ENCODE measurements around the gene PSENEN.
"Not testable (repeated sequence)": the region's sequence is repeated elsewhere in the genome, so short reads cannot be mapped to it uniquely, and the experiment has no call there.

Gene PSENEN

DNA sequence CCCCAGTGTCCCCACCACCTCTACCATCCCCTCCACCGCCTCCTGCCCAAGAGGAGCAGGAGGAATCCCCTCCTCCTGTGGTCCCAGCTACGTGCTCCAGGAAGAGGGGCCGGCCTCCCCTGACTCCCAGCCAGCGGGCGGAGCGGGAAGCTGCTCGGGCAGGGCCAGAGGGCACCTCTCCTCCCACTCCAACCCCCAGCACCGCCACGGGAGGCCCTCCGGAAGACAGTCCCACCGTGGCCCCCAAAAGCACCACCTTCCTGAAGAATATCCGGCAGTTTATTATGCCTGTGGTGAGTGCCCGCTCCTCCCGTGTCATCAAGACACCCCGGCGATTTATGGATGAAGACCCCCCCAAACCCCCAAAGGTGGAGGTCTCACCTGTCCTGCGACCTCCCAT, 24.8 kb upstream of the PSENEN start:
- no peak overlapping the region for H3K4me3 ChIP-seq (ENCODE audit: low read length)
- peaks cover 20% of the 10 kb centered on the region for H3K4me1 ChIP-seq (ENCODE audit: control insufficient read depth, insufficient read depth, low read length)
- H3K9ac ChIP-seq (ENCODE audit: low read depth, low read length): no peak overlapping the region
- peaks cover 49% of the 10 kb centered on the region for H3K36me3 ChIP-seq (ENCODE audit: insufficient read depth, low read length)
- H3K27me3 ChIP-seq (ENCODE audit: control insufficient read depth, insufficient read depth, low read length): no peaks in the 10 kb centered on the region
- no peaks in the 10 kb centered on the region for H3K9me3 ChIP-seq (replicated peaks; ENCODE audit: low read length)
- no peak overlapping the region for H3K4me2 ChIP-seq (ENCODE audit: low read length)

DNA sequence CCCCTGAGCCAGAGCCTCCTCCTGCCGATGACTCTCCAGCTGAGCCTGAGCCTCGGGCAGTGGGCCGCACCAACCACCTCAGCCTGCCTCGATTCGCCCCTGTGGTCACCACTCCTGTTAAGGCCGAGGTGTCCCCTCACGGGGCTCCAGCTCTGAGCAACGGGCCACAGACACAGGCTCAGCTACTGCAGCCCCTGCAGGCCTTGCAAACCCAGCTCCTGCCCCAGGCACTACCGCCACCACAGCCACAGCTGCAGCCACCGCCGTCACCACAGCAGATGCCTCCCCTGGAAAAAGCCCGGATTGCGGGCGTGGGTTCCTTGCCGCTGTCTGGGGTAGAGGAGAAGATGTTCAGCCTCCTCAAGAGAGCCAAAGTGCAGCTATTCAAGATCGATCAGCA, 24.1 kb upstream of the PSENEN start:
- peaks cover 57% of the 10 kb centered on the region for H3K36me3 ChIP-seq (ENCODE audit: insufficient read depth, low read length)
- H3K27me3 ChIP-seq (ENCODE audit: control insufficient read depth, insufficient read depth, low read length): no peaks in the 10 kb centered on the region
- no peak overlapping the region for H3K4me2 ChIP-seq (ENCODE audit: low read length)
- H3K4me3 ChIP-seq (ENCODE audit: low read length): no peak overlapping the region
- peaks cover 13% of the 10 kb centered on the region for H3K4me1 ChIP-seq (ENCODE audit: control insufficient read depth, insufficient read depth, low read length)
- no peaks in the 10 kb centered on the region for H3K9me3 ChIP-seq (replicated peaks; ENCODE audit: low read length)
- no peak overlapping the region for H3K9ac ChIP-seq (ENCODE audit: low read depth, low read length)

DNA sequence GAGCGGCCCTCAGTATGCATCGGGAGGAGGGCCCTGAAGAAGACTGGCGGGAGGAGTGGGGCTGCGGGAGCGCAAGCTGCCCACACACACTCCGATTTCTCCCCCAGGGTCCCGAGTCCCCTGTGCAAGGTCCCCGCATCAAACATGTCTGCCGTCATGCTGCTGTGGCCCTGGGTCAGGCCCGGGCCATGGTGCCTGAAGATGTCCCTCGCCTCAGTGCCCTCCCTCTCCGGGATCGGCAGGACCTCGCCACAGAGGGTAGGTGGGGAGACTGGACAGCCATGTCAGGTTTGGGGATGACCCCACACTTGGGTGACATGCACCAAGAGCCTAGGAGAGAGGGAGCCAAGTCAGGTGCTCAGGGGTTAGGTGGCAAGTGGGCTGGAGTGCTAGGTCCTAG, 23.0 kb upstream of the PSENEN start:
- H3K36me3 ChIP-seq (ENCODE audit: insufficient read depth, low read length): peaks cover 63% of the 10 kb centered on the region
- H3K27me3 ChIP-seq (ENCODE audit: control insufficient read depth, insufficient read depth, low read length): no peaks in the 10 kb centered on the region
- no peak overlapping the region for H3K4me3 ChIP-seq (ENCODE audit: low read length)
- H3K4me1 ChIP-seq (ENCODE audit: control insufficient read depth, insufficient read depth, low read length): peaks cover 9% of the 10 kb centered on the region
- H3K9me3 ChIP-seq (replicated peaks; ENCODE audit: low read length): no peaks in the 10 kb centered on the region
- H3K4me2 ChIP-seq (ENCODE audit: low read length): no peak overlapping the region
- H3K9ac ChIP-seq (ENCODE audit: low read depth, low read length): no peak overlapping the region

DNA sequence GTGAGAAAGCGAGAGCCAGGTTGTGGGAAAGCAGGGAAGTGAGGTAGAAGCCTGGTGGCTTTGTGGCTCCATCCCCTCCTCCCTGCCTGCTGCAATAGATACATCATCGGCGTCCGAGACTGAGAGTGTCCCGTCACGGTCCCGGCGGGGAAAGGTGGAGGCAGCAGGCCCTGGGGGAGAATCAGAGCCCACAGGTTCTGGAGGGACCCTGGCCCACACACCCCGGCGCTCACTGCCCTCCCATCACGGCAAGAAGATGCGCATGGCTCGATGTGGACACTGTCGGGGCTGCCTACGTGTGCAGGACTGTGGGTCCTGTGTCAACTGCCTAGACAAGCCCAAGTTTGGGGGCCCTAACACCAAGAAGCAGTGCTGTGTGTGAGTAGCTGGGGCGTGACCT, 22.6 kb upstream of the PSENEN start:
- Histone ChIP-seq H3K9me3 (replicated peaks; ENCODE audit: low read length) (no peaks in the 10 kb centered on the region), H3K9ac (ENCODE audit: low read depth, low read length) (no peak overlapping the region), H3K4me2 (ENCODE audit: low read length) (no peak overlapping the region), H3K4me3 (ENCODE audit: low read length) (no peak overlapping the region), H3K36me3 (ENCODE audit: insufficient read depth, low read length) (peaks cover 68% of the 10 kb centered on the region), H3K27me3 (ENCODE audit: control insufficient read depth, insufficient read depth, low read length) (no peaks in the 10 kb centered on the region), H3K4me1 (ENCODE audit: control insufficient read depth, insufficient read depth, low read length) (peaks cover 9% of the 10 kb centered on the region)

DNA sequence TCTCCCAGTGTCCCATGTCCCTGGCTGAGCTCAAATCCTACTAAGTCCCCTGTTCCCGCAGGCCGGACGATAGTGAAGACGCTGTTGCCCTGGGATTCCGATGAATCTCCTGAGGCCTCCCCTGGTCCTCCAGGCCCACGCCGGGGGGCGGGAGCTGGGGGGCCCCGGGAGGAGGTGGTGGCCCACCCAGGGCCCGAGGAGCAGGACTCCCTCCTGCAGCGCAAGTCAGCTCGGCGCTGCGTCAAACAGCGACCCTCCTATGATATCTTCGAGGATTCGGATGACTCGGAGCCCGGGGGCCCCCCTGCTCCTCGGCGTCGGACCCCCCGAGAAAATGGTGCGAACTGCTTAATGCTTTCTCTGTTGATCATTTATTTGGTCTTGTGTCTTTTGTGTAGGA, 21.8 kb upstream of the PSENEN start:
- H3K9me3 ChIP-seq (replicated peaks; ENCODE audit: low read length): no peaks in the 10 kb centered on the region

DNA sequence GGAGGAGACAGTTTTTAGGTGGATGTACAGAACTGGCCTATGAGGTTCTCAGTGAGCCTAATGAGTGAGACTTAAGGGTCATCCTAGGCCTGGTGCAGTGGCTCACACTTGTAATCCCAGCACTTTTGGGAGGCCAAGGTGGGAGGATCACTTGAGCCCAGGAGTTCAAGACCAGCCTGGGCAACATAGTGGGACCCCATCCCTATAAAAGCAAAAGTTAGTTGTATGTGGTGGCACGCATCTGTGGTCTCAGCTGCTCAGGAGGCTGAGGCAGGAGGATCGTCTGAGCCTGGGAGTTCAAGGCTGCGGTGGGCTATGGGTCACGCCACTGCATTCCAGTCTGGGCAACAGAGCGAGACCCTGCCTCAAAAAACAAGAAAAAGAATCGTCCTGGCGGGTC, 21.3 kb upstream of the PSENEN start:
- not testable (repeated sequence) for H3K9ac ChIP-seq (ENCODE audit: low read depth, low read length); H3K9me3 ChIP-seq (replicated peaks; ENCODE audit: low read length)

More for the DNA sequence above, 21.8 kb upstream of the PSENEN start:
- Histone ChIP-seq H3K4me2 (ENCODE audit: low read length) (no peak overlapping the region), H3K9ac (ENCODE audit: low read depth, low read length) (no peak overlapping the region), H3K36me3 (ENCODE audit: insufficient read depth, low read length) (peaks cover 75% of the 10 kb centered on the region), H3K4me3 (ENCODE audit: low read length) (no peak overlapping the region), H3K4me1 (ENCODE audit: control insufficient read depth, insufficient read depth, low read length) (peaks cover 9% of the 10 kb centered on the region), H3K27me3 (ENCODE audit: control insufficient read depth, insufficient read depth, low read length) (no peaks in the 10 kb centered on the region)

DNA sequence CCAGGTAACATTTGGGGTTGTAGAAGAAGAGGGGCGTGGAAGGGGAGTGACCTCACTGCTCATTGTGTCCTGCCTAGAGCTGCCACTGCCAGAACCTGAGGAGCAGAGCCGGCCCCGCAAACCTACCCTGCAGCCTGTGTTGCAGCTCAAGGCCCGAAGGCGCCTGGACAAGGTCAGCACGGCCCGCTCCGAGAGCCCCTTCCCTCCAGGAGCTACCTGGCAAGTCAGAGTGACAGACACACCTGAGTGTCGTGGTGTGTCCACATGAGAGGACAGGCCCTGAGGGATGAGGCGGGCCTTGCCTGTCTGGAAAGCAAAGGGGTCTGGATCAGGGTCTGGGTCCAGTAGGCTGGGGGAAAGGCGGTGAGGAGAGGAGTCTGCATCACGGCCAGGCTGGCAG, 20.9 kb upstream of the PSENEN start:
- H3K4me1 ChIP-seq (ENCODE audit: control insufficient read depth, insufficient read depth, low read length): peaks cover under 1% of the 10 kb centered on the region
- H3K9me3 ChIP-seq (replicated peaks; ENCODE audit: low read length): no peaks in the 10 kb centered on the region
- peaks cover 84% of the 10 kb centered on the region for H3K36me3 ChIP-seq (ENCODE audit: insufficient read depth, low read length)
- no peak overlapping the region for H3K9ac ChIP-seq (ENCODE audit: low read depth, low read length)
- no peak overlapping the region for H3K4me3 ChIP-seq (ENCODE audit: low read length)
- no peaks in the 10 kb centered on the region for H3K27me3 ChIP-seq (ENCODE audit: control insufficient read depth, insufficient read depth, low read length)
- no peak overlapping the region for H3K4me2 ChIP-seq (ENCODE audit: low read length)

More for the DNA sequence above, 21.3 kb upstream of the PSENEN start:
- H3K4me1 ChIP-seq (ENCODE audit: control insufficient read depth, insufficient read depth, low read length); H3K27me3 ChIP-seq (ENCODE audit: control insufficient read depth, insufficient read depth, low read length); H3K4me3 ChIP-seq (ENCODE audit: low read length); H3K4me2 ChIP-seq (ENCODE audit: low read length): not testable (repeated sequence)
- peaks cover 80% of the 10 kb centered on the region for H3K36me3 ChIP-seq (ENCODE audit: insufficient read depth, low read length)

DNA sequence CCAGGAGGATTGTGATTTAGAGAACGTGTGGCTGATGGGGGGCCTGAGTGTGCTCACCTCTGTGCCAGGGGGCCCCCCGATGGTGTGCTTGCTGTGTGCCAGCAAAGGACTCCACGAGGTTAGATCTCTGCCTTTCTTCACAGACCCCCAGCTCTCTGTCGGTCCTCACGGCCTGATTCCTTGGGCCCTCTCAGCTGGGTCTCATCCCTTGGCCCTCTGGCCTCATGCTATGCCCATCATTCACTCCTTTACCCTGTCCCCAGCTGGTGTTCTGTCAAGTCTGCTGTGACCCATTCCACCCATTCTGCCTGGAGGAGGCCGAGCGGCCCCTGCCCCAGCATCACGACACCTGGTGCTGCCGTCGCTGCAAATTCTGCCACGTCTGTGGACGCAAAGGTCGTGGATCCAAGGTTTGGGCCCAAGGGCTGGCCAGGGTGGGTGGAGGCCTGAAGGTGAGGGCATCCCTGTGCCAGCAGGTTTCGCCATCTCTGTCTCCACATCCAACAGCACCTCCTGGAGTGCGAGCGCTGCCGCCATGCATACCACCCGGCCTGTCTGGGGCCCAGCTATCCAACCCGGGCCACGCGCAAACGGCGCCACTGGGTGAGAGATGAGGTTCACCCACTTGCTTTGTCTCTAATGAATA, 20.1 kb upstream of the PSENEN start:
- no peak overlapping the region for H3K4me3 ChIP-seq (ENCODE audit: low read length)
- H3K4me1 ChIP-seq (ENCODE audit: control insufficient read depth, insufficient read depth, low read length): no peaks in the 10 kb centered on the region
- no peaks in the 10 kb centered on the region for H3K27me3 ChIP-seq (ENCODE audit: control insufficient read depth, insufficient read depth, low read length)
- peaks cover 86% of the 10 kb centered on the region for H3K36me3 ChIP-seq (ENCODE audit: insufficient read depth, low read length)
- H3K4me2 ChIP-seq (ENCODE audit: low read length): no peak overlapping the region
- no peak overlapping the region for H3K9ac ChIP-seq (ENCODE audit: low read depth, low read length)
- H3K9me3 ChIP-seq (replicated peaks; ENCODE audit: low read length): no peaks in the 10 kb centered on the region

DNA sequence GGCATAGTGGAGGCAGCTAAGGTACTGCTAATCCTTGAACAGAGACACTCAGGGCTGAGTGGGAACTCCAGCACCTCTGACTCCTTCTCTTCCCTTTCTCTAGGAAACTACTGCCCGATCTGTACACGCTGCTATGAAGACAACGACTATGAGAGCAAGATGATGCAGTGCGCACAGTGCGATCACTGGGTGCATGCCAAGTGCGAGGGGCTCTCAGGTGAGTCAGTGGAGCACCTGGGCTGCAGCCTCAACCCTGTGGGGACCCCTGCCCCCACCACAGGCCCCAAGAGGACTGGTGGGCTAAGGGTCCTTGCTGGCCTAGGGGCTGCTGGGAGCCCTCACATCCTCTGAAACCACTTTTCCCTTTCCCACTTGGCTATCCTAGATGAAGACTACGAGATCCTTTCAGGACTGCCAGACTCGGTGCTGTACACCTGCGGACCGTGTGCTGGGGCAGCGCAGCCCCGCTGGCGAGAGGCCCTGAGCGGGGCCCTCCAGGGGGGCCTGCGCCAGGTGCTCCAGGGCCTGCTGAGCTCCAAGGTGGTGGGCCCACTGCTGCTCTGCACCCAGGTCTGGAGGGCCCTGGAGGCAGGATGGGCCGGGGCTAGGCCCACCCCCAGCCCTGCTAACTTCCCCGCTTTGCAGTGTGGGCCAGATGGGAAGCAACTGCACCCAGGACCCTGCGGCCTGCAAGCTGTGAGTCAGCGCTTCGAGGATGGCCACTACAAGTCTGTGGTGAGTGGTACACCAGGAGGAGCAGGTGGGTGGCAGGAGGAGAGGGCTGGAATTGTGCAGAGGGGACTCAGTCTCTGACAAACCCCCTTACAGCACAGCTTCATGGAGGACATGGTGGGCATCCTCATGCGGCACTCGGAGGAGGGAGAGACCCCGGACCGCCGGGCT, 18.1 kb upstream of the PSENEN start:
- H3K4me1 ChIP-seq (ENCODE audit: control insufficient read depth, insufficient read depth, low read length): no peaks in the 10 kb centered on the region
- no peak overlapping the region for H3K9ac ChIP-seq (ENCODE audit: low read depth, low read length)
- H3K36me3 ChIP-seq (ENCODE audit: insufficient read depth, low read length): peaks cover 91% of the 10 kb centered on the region
- no peak overlapping the region for H3K4me2 ChIP-seq (ENCODE audit: low read length)
- no peaks in the 10 kb centered on the region for H3K9me3 ChIP-seq (replicated peaks; ENCODE audit: low read length)
- no peaks in the 10 kb centered on the region for H3K27me3 ChIP-seq (ENCODE audit: control insufficient read depth, insufficient read depth, low read length)
- H3K4me3 ChIP-seq (ENCODE audit: low read length): no peak overlapping the region

DNA sequence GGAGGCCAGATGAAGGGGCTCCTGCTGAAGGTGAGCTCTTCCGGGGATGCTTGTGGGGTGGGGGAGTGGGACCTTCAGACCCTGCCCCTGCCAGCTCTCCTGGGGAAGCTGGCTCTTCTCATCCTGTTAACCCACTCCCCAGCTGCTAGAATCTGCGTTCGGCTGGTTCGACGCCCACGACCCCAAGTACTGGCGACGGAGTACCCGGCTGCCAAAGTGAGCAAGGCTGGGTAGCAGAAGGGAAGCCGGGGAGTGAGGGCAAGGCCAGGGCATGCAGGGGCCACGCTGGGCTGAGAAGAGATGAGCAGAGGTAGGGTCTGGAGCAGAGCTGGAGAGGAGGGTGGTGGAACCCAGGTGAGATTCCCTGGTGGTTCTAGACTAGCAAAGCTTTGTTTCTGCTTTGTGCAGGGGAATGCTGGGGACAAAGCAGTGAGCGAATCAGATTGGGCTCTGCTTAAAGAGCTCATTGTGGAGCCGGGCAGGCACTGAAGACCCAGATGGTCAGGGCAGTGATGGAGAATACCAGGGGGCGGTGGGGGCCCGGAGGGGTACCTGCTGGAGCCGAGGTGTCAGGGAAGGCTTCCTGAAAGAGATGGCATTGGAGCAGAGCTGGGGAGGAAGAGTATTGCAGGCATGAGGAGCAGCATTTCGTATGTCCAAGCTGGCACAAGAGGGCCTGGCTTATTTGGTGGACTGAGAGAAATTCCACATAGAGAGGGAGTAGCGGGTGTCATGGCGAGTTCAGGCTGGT, 17.3 kb upstream of the PSENEN start:
- no peaks in the 10 kb centered on the region for H3K9me3 ChIP-seq (replicated peaks; ENCODE audit: low read length)
- H3K4me1 ChIP-seq (ENCODE audit: control insufficient read depth, insufficient read depth, low read length): no peaks in the 10 kb centered on the region
- H3K4me3 ChIP-seq (ENCODE audit: low read length): no peak overlapping the region
- H3K4me2 ChIP-seq (ENCODE audit: low read length): no peak overlapping the region
- no peak overlapping the region for H3K9ac ChIP-seq (ENCODE audit: low read depth, low read length)
- peaks cover 89% of the 10 kb centered on the region for H3K36me3 ChIP-seq (ENCODE audit: insufficient read depth, low read length)
- H3K27me3 ChIP-seq (ENCODE audit: control insufficient read depth, insufficient read depth, low read length): no peaks in the 10 kb centered on the region

DNA sequence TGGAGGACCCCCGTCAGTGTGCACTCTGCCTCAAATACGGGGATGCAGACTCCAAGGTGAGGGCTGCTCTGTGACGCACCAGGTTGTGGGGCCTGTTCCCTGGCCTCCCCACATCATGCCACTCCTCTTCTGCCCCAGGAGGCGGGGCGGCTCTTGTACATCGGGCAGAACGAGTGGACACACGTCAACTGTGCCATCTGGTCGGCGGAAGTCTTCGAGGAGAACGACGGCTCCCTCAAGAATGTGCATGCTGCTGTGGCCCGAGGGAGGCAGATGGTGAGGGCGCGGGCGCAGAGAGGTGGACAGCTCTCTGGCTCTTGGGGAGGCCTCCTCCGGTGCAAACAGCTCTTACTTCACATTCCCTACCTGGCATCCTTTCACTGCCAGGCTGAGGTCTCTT, 16.4 kb upstream of the PSENEN start:
- H3K4me3 ChIP-seq (ENCODE audit: low read length): no peak overlapping the region
- no peaks in the 10 kb centered on the region for H3K9me3 ChIP-seq (replicated peaks; ENCODE audit: low read length)
- no peak overlapping the region for H3K9ac ChIP-seq (ENCODE audit: low read depth, low read length)
- no peak overlapping the region for H3K4me2 ChIP-seq (ENCODE audit: low read length)
- no peaks in the 10 kb centered on the region for H3K4me1 ChIP-seq (ENCODE audit: control insufficient read depth, insufficient read depth, low read length)
- H3K36me3 ChIP-seq (ENCODE audit: insufficient read depth, low read length): peaks cover 88% of the 10 kb centered on the region
- no peaks in the 10 kb centered on the region for H3K27me3 ChIP-seq (ENCODE audit: control insufficient read depth, insufficient read depth, low read length)
